K562 (cell line): Measurements from ENCODE around the gene TUBB6. TPM values are rescaled to one million over a fixed set of nuclear protein-coding genes. Genes with fewer than 3 reads are reported as not detected.

Source experiments
- ATAC-seq: fragments of 200-7000 bp; cut with Tn5 transposase; 3 replicates; pipeline ENCODE4 v1.9.1; 2020; ENCODE audit warnings: moderate library complexity
- BruUV-seq: library from RNA; stranded (reverse); fragments of 400-500 nt; replicated peaks from 2 replicates; lab custom pipeline; 2021; lab: Mats Ljungman, UMichigan
- CTCF ChIA-PET: fragments of 300-600 bp; formaldehyde crosslinking; extraction: SDS; loops from one replicate; lab custom pipeline; 2021; ENCODE audit warnings: low intra/inter-chr PET ratio; lab: Yijun Ruan, JAX
- POLR2A ChIA-PET: fragments of 300-600, 350-650 bp; sonication (Branson Sonifier 250); formaldehyde crosslinking; extraction: SDS; loops from one replicate; lab custom pipeline; 2021; ENCODE audit warnings: antibody characterized with exemption, inconsistent platforms; lab: Yijun Ruan, JAX
- DNase-seq, 4 experiments: peaks; one replicate each; pipeline versions ENCODE4 v3.0.0 to v3.0.0-alpha.2; 2011 to 2018; ENCODE audit warnings: low spot score in 3 of 4, mixed read lengths in 3 of 4; ENCODE audit errors: extremely low read depth in 1 of 4
- FAIRE-seq: peaks from 2 replicates; lab custom pipeline; 2011; peaks lifted over from hg19 to GRCh38; lab: Jason Lieb, UNC
- H2AFZ ChIP-seq: 2 replicates; pipeline ENCODE4 v1.6.0; 2011; ENCODE audit warnings: low read depth, low read length, control low read depth, inconsistent platforms
- H3K27ac ChIP-seq: fragments of 200-600 bp; 3 replicates; pipeline ENCODE4 v1.8.0; 2011; ENCODE audit warnings: low read depth, mild to moderate bottlenecking, control low read depth, inconsistent platforms, low read length, moderate library complexity, mixed read lengths; ENCODE audit errors: extremely low read depth
- H3K27me3 ChIP-seq, 2 experiments: fragments of 300-600 bp in 1 of 2; 2 replicates in 1 of 2; 3 replicates in 1 of 2; pipeline versions ENCODE4 v1.6.0 to v1.8.0; 2011; ENCODE audit warnings: inconsistent platforms in 2 of 2, low read length in 2 of 2, mild to moderate bottlenecking in 1 of 2, mixed read lengths in 1 of 2, moderate library complexity in 1 of 2; ENCODE audit not compliant: control insufficient read depth in 2 of 2, insufficient read depth in 2 of 2
- H3K36me3 ChIP-seq: fragments of 300-600 bp; 3 replicates; pipeline ENCODE4 v1.8.0; 2011; ENCODE audit warnings: mild to moderate bottlenecking, low read length, inconsistent platforms; ENCODE audit not compliant: control insufficient read depth, insufficient read depth
- H3K4me1 ChIP-seq, 2 experiments: fragments of 200-600 bp in 1 of 2; replicated peaks in 1 of 2; 2 replicates in 1 of 2; 3 replicates in 1 of 2; pipeline versions ENCODE4 v1.5.1 to v1.8.0; 2011; ENCODE audit warnings: inconsistent platforms in 2 of 2, low read length in 2 of 2, mild to moderate bottlenecking in 1 of 2, mixed read lengths in 1 of 2, moderate library complexity in 1 of 2; ENCODE audit not compliant: control insufficient read depth in 2 of 2, insufficient read depth in 2 of 2
- H3K4me2 ChIP-seq: 2 replicates; pipeline ENCODE4 v1.6.1; 2011; ENCODE audit warnings: low read length, control low read depth, inconsistent platforms, mixed read lengths; ENCODE audit not compliant: insufficient read depth
- H3K4me3 ChIP-seq: fragments of 200-600 bp; sonication (generic), shearing (Covaris generic); 2 replicates; pipeline ENCODE4 v1.5.1; 2016; ENCODE audit warnings: control low read depth, inconsistent platforms
- H3K79me2 ChIP-seq: fragments of 200-600 bp; 3 replicates; pipeline ENCODE4 v1.8.0; 2011; ENCODE audit warnings: low read length, inconsistent platforms; ENCODE audit not compliant: control insufficient read depth, insufficient read depth
- H3K9ac ChIP-seq, 2 experiments: 2 replicates each; pipeline versions ENCODE4 v1.6.0 to v1.6.1; 2011; ENCODE audit warnings: low read depth in 2 of 2, low read length in 2 of 2, control low read depth in 1 of 2, inconsistent platforms in 1 of 2, mild to moderate bottlenecking in 1 of 2, mixed read lengths in 1 of 2; ENCODE audit not compliant: insufficient read depth in 1 of 2
- H3K9me1 ChIP-seq: one replicate; pipeline ENCODE4 v1.6.0; 2011; ENCODE audit warnings: inconsistent platforms, mild to moderate bottlenecking, low read length, moderate library complexity; ENCODE audit not compliant: control insufficient read depth, insufficient read depth
- H3K9me3 ChIP-seq: replicated peaks from 2 replicates; pipeline ENCODE4 v1.5.1; 2011; ENCODE audit warnings: low read depth, low read length, inconsistent platforms; ENCODE audit not compliant: control insufficient read depth, insufficient read depth
- H4K20me1 ChIP-seq: replicated peaks from 2 replicates; pipeline ENCODE4 v1.6.1; 2011; ENCODE audit warnings: low read length, inconsistent platforms, mixed read lengths; ENCODE audit not compliant: control insufficient read depth, insufficient read depth
- CCNT2 ChIP-seq: IDR thresholded peaks from 2 replicates; pipeline ENCODE4 v1.6.1; 2011; ENCODE audit warnings: borderline replicate concordance, low read depth, mild to moderate bottlenecking, moderate library complexity, mixed read lengths, low read length; ENCODE audit not compliant: insufficient read length; ENCODE audit errors: extremely low read depth
- CTBP1 ChIP-seq: fragments of 450-650 bp; IDR thresholded peaks from 2 replicates; pipeline ENCODE4 v1.6.1; 2016; ENCODE audit warnings: borderline replicate concordance
- DACH1 ChIP-seq: fragments of 450-650 bp; IDR thresholded peaks from 2 replicates; pipeline ENCODE4 v1.6.1; 2018; ENCODE audit not compliant: partially characterized antibody
- FOXJ3 ChIP-seq: sonication (generic); formaldehyde crosslinking; IDR thresholded peaks from 2 replicates; pipeline ENCODE4 v1.4.0; 2020; ENCODE audit warnings: mild to moderate bottlenecking, missing genetic modification reagents
- SUPT5H ChIP-seq: fragments of 450-650 bp; IDR thresholded peaks from 2 replicates; pipeline ENCODE4 v1.6.1; 2016
- WGBS: fragments of 100-300 bp; shearing (Covaris generic); methylation state at CpG from one replicate; pipeline ENCODE4 v1.1.6; 2016; ENCODE audit warnings: low coverage, mixed read lengths; ENCODE audit not compliant: insufficient coverage; ENCODE audit errors: missing lambda C conversion rate; 5-methylcytosine and 5-hydroxymethylcytosine counted together
- in situ Hi-C: fragments of 300-500 bp; cut with MboI; formaldehyde crosslinking; loops from 4 replicates; pipeline ENCODE4 v1.15.0; 2018; ENCODE audit warnings: inconsistent platforms, mixed read lengths
- intact Hi-C: fragments of 100-400 bp; cut with micrococcal nuclease; formaldehyde crosslinking; loops from 2 replicates; pipeline ENCODE4 v1.14.2; 2022
- polyA plus RNA-seq, 8 experiments: library from polyadenylated mRNA; depleted of rRNA in 4 of 8; stranded (reverse) in 5 of 8; unstranded in 3 of 8; fragments of >200 nt; fragmentation: Nextera tagmentation in 2 of 8; fragmentation: Illumina TruSeq in 1 of 8; extraction: Ambion mirVana in 2 of 8; extraction: Trizol in 1 of 8; gene quantifications; 2 replicates each; pipeline versions ENCODE4 v1.2.1 to v1.2.3, GENCODE V29; 2011 to 2014; ENCODE audit warnings: inconsistent platforms in 1 of 8, missing spikeins in 1 of 8
- total RNA-seq, 7 experiments: library from RNA; depleted of rRNA in 6 of 7; stranded (reverse); fragments of >200 nt in 6 of 7; fragmentation: Illumina TruSeq in 2 of 7; extraction: Trizol in 2 of 7; gene quantifications; 2 replicates each; pipeline versions ENCODE4 v1.2.1 to v1.2.3, GENCODE V29; 2011 to 2021; ENCODE audit warnings: low replicate concordance in 1 of 7
- TF ChIP-seq, protein P1 (sequence below): fragments of 450-650 bp; IDR thresholded peaks from 2 replicates; pipeline ENCODE4 v1.6.1; 2017; ENCODE audit warnings: antibody characterized with exemption, mild to moderate bottlenecking

TUBB6 gene
- total and polyA plus RNA-seq, 9 of the 15 experiments (the other 6 are each of a cell fraction or from before 2014, with no cell fraction given): 43.9 to 404 (median 81.1) TPM

DNA sequence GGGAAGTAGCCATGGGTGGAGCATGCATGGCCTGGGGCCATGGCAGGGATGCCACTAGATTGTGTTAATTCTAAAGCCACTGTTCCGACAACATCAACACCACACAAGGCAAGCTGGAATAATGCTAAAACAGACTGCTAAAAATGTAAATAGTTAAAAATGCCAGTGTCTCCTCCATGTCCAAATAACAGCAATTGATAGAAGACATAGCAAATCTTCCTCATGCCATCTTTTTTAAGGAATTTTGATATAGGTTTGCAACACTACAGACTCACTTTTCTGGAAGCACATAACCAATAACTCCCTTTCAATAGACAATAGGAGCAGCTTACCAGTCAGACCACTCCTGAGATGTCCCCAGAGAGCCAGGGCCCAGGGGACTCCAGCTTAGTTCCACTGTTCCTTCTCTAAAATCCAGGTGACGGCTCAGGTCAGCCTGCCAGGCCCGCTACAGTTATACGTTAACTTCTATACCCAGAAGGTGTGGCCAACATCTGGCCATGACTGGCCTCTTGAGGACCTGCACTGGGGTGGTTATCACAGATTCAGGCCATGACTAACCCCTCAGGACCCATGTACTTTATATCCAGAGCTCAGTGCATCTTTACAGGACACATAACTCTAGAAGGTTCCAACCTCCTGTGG lies 20.3 kb downstream of the TUBB6 start:
- Histone ChIP-seq H2AFZ (no peak overlapping the region), H3K36me3 (peaks cover 69% of the 10 kb centered on the region), H4K20me1 (no peaks in the 10 kb centered on the region), H3K4me2 (no peak overlapping the region), H3K4me1 (peaks cover 0 to 7% of the 10 kb centered on the region in 2 experiments; a peak in 3 of 5 replicates), H3K4me3 (no peak overlapping the region), H3K9me3 (no peaks in the 10 kb centered on the region), H3K9me1 (no peaks in the 10 kb centered on the region), H3K79me2 (0 out of 3 replicates have a peak, but pooled peaks cover 3% of the 10 kb centered on the region), H3K27me3 (no peaks in the 10 kb centered on the region), H3K27ac (no peak overlapping the region), H3K9ac (no peak overlapping the region)
- 98% methylated on average over 4 of the region's 4 CpGs for WGBS
- no peak for DNase-seq
- ChIA-PET CTCF (interaction anchor here (1.2 kb wide), 1 partner anchor 332 kb away, joined by 4 read pairs; no protein-coding TSS in a partner anchor), POLR2A (interaction anchor here (0.6 to 2.7 kb wide), 16 partner anchors 10 to 798 kb away, joined by 3 to 23 read pairs (median 3); no protein-coding TSS in a partner anchor)
- no TSS peak for BruUV-seq
- ATAC-seq: no peak; the same call in 2 of the 3 replicates
- in situ Hi-C loops (no loop called here), intact Hi-C loops (loop anchor here (5.0 kb wide), 1 partner anchor 46 kb away; no protein-coding TSS in a partner anchor)
- peak; percentile 73 for FAIRE-seq
- TF ChIP-seq, protein P1, sequence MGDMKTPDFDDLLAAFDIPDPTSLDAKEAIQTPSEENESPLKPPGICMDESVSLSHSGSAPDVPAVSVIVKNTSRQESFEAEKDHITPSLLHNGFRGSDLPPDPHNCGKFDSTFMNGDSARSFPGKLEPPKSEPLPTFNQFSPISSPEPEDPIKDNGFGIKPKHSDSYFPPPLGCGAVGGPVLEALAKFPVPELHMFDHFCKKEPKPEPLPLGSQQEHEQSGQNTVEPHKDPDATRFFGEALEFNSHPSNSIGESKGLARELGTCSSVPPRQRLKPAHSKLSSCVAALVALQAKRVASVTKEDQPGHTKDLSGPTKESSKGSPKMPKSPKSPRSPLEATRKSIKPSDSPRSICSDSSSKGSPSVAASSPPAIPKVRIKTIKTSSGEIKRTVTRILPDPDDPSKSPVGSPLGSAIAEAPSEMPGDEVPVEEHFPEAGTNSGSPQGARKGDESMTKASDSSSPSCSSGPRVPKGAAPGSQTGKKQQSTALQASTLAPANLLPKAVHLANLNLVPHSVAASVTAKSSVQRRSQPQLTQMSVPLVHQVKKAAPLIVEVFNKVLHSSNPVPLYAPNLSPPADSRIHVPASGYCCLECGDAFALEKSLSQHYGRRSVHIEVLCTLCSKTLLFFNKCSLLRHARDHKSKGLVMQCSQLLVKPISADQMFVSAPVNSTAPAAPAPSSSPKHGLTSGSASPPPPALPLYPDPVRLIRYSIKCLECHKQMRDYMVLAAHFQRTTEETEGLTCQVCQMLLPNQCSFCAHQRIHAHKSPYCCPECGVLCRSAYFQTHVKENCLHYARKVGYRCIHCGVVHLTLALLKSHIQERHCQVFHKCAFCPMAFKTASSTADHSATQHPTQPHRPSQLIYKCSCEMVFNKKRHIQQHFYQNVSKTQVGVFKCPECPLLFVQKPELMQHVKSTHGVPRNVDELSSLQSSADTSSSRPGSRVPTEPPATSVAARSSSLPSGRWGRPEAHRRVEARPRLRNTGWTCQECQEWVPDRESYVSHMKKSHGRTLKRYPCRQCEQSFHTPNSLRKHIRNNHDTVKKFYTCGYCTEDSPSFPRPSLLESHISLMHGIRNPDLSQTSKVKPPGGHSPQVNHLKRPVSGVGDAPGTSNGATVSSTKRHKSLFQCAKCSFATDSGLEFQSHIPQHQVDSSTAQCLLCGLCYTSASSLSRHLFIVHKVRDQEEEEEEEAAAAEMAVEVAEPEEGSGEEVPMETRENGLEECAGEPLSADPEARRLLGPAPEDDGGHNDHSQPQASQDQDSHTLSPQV: 0 out of 2 replicates have a peak, but pooled peaks have one; percentile 1
- TF ChIP-seq CCNT2: peak; percentile 21
- TF ChIP-seq SUPT5H: no peak
- TF ChIP-seq CTBP1: 0 out of 2 replicates have a peak, but pooled peaks have one; percentile 4
- no peak for TF ChIP-seq FOXJ3 (CRISPR knock-in tag)
- peak; percentile 0 for TF ChIP-seq DACH1
